HCT116 (cell line): ENCODE measurements around the gene LPIN1. TPM values are rescaled to one million over a fixed set of nuclear protein-coding genes. Genes with fewer than 3 reads are reported as not detected.

ENCODE experiments used
- ATAC-seq: fragments of 200-7000 bp; cut with Tn5 transposase; 2 replicates; pipeline ENCODE4 v1.9.1; 2020; ENCODE audit warnings: mild to moderate bottlenecking, moderate library complexity
- BruUV-seq: library from RNA; stranded (reverse); fragments of 400-500 nt; replicated peaks from 2 replicates; lab custom pipeline; 2021; lab: Mats Ljungman, UMichigan
- CTCF ChIA-PET: fragments of 300-600 bp; sonication (Branson Sonifier 250); formaldehyde crosslinking; loops from one replicate; lab custom pipeline; 2021; ENCODE audit warnings: antibody characterized with exemption; lab: Charles Lee
- POLR2A ChIA-PET: fragments of 300-600, 350-600 bp; sonication (Branson Sonifier 250); formaldehyde crosslinking; loops from one replicate; lab custom pipeline; 2021; ENCODE audit warnings: antibody characterized with exemption; lab: Charles Lee
- RAD21 ChIA-PET, 2 experiments: fragments of 300-600 bp; sonication (Branson Sonifier 250); formaldehyde crosslinking; loops; one replicate each; lab custom pipeline; 2023; ENCODE audit warnings: low total read pairs in 2 of 2; ENCODE audit not compliant: uncharacterized antibody in 2 of 2, unreplicated experiment in 2 of 2, low non-redundant PET in 1 of 2; lab: Charles Lee
- DNase-seq: peaks from one replicate; pipeline ENCODE4 v3.0.0-alpha.2; 2010; ENCODE audit warnings: low read depth, low spot score
- H2AFZ ChIP-seq: fragments of 200-600 bp; shearing (Covaris generic), sonication (generic); 2 replicates; pipeline ENCODE4 v1.6.1; 2017; ENCODE audit warnings: low read depth, mixed run types, mixed read lengths, antibody characterized with exemption, low read length; ENCODE audit not compliant: poor library complexity, severe bottlenecking
- H3K27ac ChIP-seq: 2 replicates; pipeline ENCODE4 v1.5.1; 2012; ENCODE audit warnings: low read depth, low read length
- H3K27me3 ChIP-seq: fragments of 200-600 bp; sonication (generic); 2 replicates; pipeline ENCODE4 v1.6.1; 2016; ENCODE audit warnings: mixed run types, low read length, mixed read lengths; ENCODE audit not compliant: insufficient read depth
- H3K36me3 ChIP-seq, 2 experiments: fragments of 200-500 bp in 1 of 2; fragments of 200-600 bp in 1 of 2; sonication (Bioruptor generic) in 1 of 2; sonication (generic) in 1 of 2; 2 replicates each; pipeline versions ENCODE4 v1.5.1 to v1.6.1; 2014 to 2016; ENCODE audit warnings: low read length in 2 of 2, inconsistent platforms in 1 of 2, mixed read lengths in 1 of 2, mixed run types in 1 of 2; ENCODE audit not compliant: insufficient read depth in 2 of 2, control insufficient read depth in 1 of 2
- H3K4me1 ChIP-seq, 2 experiments: fragments of 200-600 bp in 1 of 2; sonication (generic) in 1 of 2; 2 replicates each; pipeline versions ENCODE4 v1.5.1 to v1.6.1; 2012 to 2017; ENCODE audit warnings: low read length in 2 of 2, inconsistent platforms in 1 of 2, mild to moderate bottlenecking in 1 of 2, mixed read lengths in 1 of 2, mixed run types in 1 of 2, moderate library complexity in 1 of 2; ENCODE audit not compliant: insufficient read depth in 2 of 2, control insufficient read depth in 1 of 2
- H3K4me2 ChIP-seq: fragments of 200-600 bp; sonication (generic); 2 replicates; pipeline ENCODE4 v1.6.1; 2017; ENCODE audit warnings: mixed run types, low read length, mixed read lengths
- H3K4me3 ChIP-seq, 2 experiments: fragments of 200-600 bp in 1 of 2; sonication (generic) in 1 of 2; replicated peaks in 1 of 2; 2 replicates each; pipeline ENCODE4 v1.5.1; 2011 to 2016; ENCODE audit warnings: low read length in 2 of 2, control low read depth in 1 of 2, low read depth in 1 of 2, mild to moderate bottlenecking in 1 of 2, mixed read lengths in 1 of 2, mixed run types in 1 of 2
- H3K79me2 ChIP-seq: fragments of 200-600 bp; sonication (generic); 2 replicates; pipeline ENCODE4 v1.6.1; 2017; ENCODE audit warnings: mild to moderate bottlenecking, mixed run types, low read length, moderate library complexity, mixed read lengths; ENCODE audit not compliant: insufficient read depth
- H3K9ac ChIP-seq: fragments of 200-600 bp; sonication (generic); 2 replicates; pipeline ENCODE4 v1.6.1; 2016; ENCODE audit warnings: low read length, mixed read lengths
- H3K9me2 ChIP-seq: fragments of 200-600 bp; sonication (generic), shearing (Covaris generic); 2 replicates; pipeline ENCODE4 v1.6.1; 2017; ENCODE audit warnings: mixed run types, mild to moderate bottlenecking, moderate library complexity; ENCODE audit not compliant: insufficient read depth
- H3K9me3 ChIP-seq, 2 experiments: fragments of 200-500 bp in 1 of 2; fragments of 200-600 bp in 1 of 2; sonication (Bioruptor generic) in 1 of 2; sonication (generic) in 1 of 2; 2 replicates each; pipeline ENCODE4 v1.6.1; 2014 to 2017; ENCODE audit warnings: low read length in 2 of 2, mixed read lengths in 2 of 2, inconsistent platforms in 1 of 2, low read depth in 1 of 2, mild to moderate bottlenecking in 1 of 2, mixed run types in 1 of 2, moderate library complexity in 1 of 2; ENCODE audit not compliant: control insufficient read depth in 1 of 2, insufficient read depth in 1 of 2
- H4K20me1 ChIP-seq: fragments of 200-600 bp; sonication (generic), shearing (Covaris generic); 2 replicates; pipeline ENCODE4 v1.6.1; 2017; ENCODE audit warnings: mixed run types, mild to moderate bottlenecking, moderate library complexity; ENCODE audit not compliant: insufficient read depth
- ATF3 ChIP-seq: IDR thresholded peaks from 2 replicates; pipeline ENCODE4 v1.6.1; 2012
- CBX3 ChIP-seq: IDR thresholded peaks from 2 replicates; pipeline ENCODE4 v1.6.1; 2012; ENCODE audit warnings: low read depth
- EGR1 ChIP-seq: IDR thresholded peaks from 2 replicates; pipeline ENCODE4 v1.6.1; 2012; ENCODE audit warnings: low read depth
- ELF1 ChIP-seq: IDR thresholded peaks from 2 replicates; pipeline ENCODE4 v1.6.1; 2012; ENCODE audit warnings: low read depth, borderline replicate concordance
- EZH2 ChIP-seq: fragments of 200-600 bp; sonication (generic); IDR thresholded peaks from 2 replicates; pipeline ENCODE4 v1.6.1; 2017; ENCODE audit warnings: antibody characterized with exemption, mixed run types
- EZH2phosphoT487 ChIP-seq: fragments of 200-600 bp; IDR thresholded peaks from 2 replicates; pipeline ENCODE4 v1.6.1; 2018; ENCODE audit warnings: antibody characterized with exemption, borderline replicate concordance
- FOSL1 ChIP-seq: IDR thresholded peaks from 2 replicates; pipeline ENCODE4 v1.6.1; 2012; ENCODE audit warnings: low read depth
- JUND ChIP-seq: IDR thresholded peaks from 2 replicates; pipeline ENCODE4 v1.6.1; 2012
- MAX ChIP-seq: IDR thresholded peaks from 2 replicates; pipeline ENCODE4 v1.6.1; 2012
- POLR2A ChIP-seq: IDR thresholded peaks from 2 replicates; pipeline ENCODE4 v1.7.0; 2011; ENCODE audit warnings: borderline replicate concordance; ENCODE audit not compliant: insufficient read depth, insufficient read length; ENCODE audit errors: extremely low read depth
- RAD21 ChIP-seq: IDR thresholded peaks from 2 replicates; pipeline ENCODE4 v1.6.1; 2012; ENCODE audit warnings: low read depth, mild to moderate bottlenecking
- SIN3A ChIP-seq: IDR thresholded peaks from 2 replicates; pipeline ENCODE4 v1.6.1; 2012; ENCODE audit warnings: low read depth
- SP1 ChIP-seq: IDR thresholded peaks from 2 replicates; pipeline ENCODE4 v1.6.1; 2012; ENCODE audit warnings: low read depth
- SRF ChIP-seq: IDR thresholded peaks from 2 replicates; pipeline ENCODE4 v1.6.1; 2012; ENCODE audit warnings: low read depth
- TCF7L2 ChIP-seq: IDR thresholded peaks from 2 replicates; pipeline ENCODE4 v1.7.0; 2011; ENCODE audit warnings: borderline replicate concordance, inconsistent platforms; ENCODE audit not compliant: insufficient read depth, insufficient read length; ENCODE audit errors: extremely low read depth
- YY1 ChIP-seq: IDR thresholded peaks from 2 replicates; pipeline ENCODE4 v1.6.1; 2011; ENCODE audit warnings: low read length, low read depth, moderate library complexity, mild to moderate bottlenecking; ENCODE audit not compliant: insufficient replicate concordance; ENCODE audit errors: extremely low read depth
- ZBTB33 ChIP-seq: IDR thresholded peaks from 2 replicates; pipeline ENCODE4 v1.6.1; 2011; ENCODE audit warnings: mild to moderate bottlenecking, low read length, moderate library complexity; ENCODE audit not compliant: insufficient replicate concordance; ENCODE audit errors: extremely low read depth
- ZFX ChIP-seq: fragments of 450-650 bp; IDR thresholded peaks from 2 replicates; pipeline ENCODE4 v1.6.1; 2017
- ZNF274 ChIP-seq: fragments of 200-500 bp; sonication (Bioruptor generic); IDR thresholded peaks from 2 replicates; pipeline ENCODE4 v1.6.1; 2014; ENCODE audit warnings: mild to moderate bottlenecking, low read depth, low read length, inconsistent platforms
- intact Hi-C: fragments of 100-400 bp; cut with micrococcal nuclease; formaldehyde crosslinking; loops from 2 replicates; pipeline ENCODE4 v1.10.0; 2022
- total RNA-seq: library from RNA; stranded (reverse); gene quantifications from one replicate; pipeline ENCODE4 v1.2.1, GENCODE V29; 2021; ENCODE audit not compliant: unreplicated experiment

Gene LPIN1
- total RNA-seq, 1 experiment from 2014 or later: 16.7 TPM

GRCh38 chr2:11869391-11869991 is 123.1 kb downstream of the LPIN1 start:
- ATAC-seq: no peak
- ChIA-PET CTCF (no interaction called here), RAD21 (no interaction called here), POLR2A (no interaction called here)
- no peak for TF ChIP-seq JUND
- TF ChIP-seq ATF3: no peak
- no peak for TF ChIP-seq EZH2
- TF ChIP-seq SP1: no peak
- TF ChIP-seq SIN3A: no peak
- no peak for TF ChIP-seq RAD21
- TF ChIP-seq ZBTB33: no peak
- no peak for TF ChIP-seq FOSL1
- no peak for TF ChIP-seq CBX3
- TF ChIP-seq EGR1: no peak
- TF ChIP-seq YY1: no peak
- TF ChIP-seq MAX: no peak
- no peak for TF ChIP-seq TCF7L2
- no peak for TF ChIP-seq EZH2phosphoT487
- no peak for TF ChIP-seq ELF1
- TF ChIP-seq POLR2A: no peak
- TF ChIP-seq ZFX: no peak
- TF ChIP-seq ZNF274: no peak
- no peak for TF ChIP-seq SRF
- Histone ChIP-seq H3K27me3 (peaks cover 5% of the 10 kb centered on the region; the same call in 1 of the 2 replicates), H3K4me3 (no peak overlapping the region), H3K9me3 (no peaks in the 10 kb centered on the region), H3K9me2 (no peaks in the 10 kb centered on the region), H3K36me3 (no peaks in the 10 kb centered on the region), H4K20me1 (no peaks in the 10 kb centered on the region), H3K4me1 (no peaks in the 10 kb centered on the region), H2AFZ (no peak overlapping the region), H3K79me2 (no peaks in the 10 kb centered on the region), H3K27ac (no peak overlapping the region), H3K4me2 (no peak overlapping the region), H3K9ac (no peak overlapping the region)
- intact Hi-C loops: loop anchor here (10.0 kb wide), 1 partner anchor 1135 kb away; no protein-coding TSS in a partner anchor
- no TSS peak for BruUV-seq
- DNase-seq: no peak
